Measurements from ENCODE around the gene ZCCHC14. TPM values are rescaled to one million over a fixed set of nuclear protein-coding genes. Genes with fewer than 3 reads are reported as not detected.

ZCCHC14 gene
- total and polyA plus RNA-seq, 2 of the 13 experiments (the other 11 are each of a cell fraction or from before 2014, with no cell fraction given), result 12.4 to 12.5 TPM

DNA sequence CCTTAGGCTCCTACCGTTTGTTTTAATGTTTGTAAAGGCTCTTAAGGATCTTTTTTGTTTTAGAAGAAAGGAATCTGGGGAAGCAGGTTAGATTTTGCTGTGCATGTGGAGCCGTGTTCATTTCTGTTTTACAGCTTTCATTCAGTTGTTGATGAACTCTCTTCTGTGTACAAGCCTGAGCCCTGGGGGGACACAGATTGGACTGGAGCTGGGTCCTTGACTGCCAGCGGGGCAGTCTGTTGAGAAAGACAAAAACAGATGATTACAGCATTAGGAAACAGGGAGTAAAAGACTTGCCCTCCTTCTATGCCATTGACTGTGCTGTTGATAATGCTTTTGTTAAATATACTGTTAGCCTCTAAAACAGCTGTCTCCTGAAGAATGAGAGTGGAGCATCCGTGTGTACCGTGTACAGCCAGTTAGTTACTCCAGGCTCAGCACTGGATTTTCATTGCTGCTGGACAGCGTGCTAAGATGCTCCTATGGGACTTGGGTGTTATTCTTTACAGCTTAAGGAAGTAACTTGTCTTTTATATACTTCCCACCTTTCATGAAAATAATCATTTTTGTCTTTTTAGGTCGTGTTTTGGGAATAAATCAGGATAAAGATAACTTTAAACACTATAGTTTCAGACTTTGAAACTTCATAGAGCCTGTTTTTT lies 97.5 kb downstream of the ZCCHC14 start:
- in situ Hi-C loops (cut with HindIII; ENCODE audit: extremely low pct_ligation_motif_present, low pct_unique_long_range_greater_than_20kb), result loop anchor here (25.0 kb wide), 1 partner anchor 467 kb away; the partner anchor contains the start of gene SLC7A5
- no peaks in the 10 kb centered on the region for H3K9me3 ChIP-seq (ENCODE audit: low read length)
- CTCF ChIA-PET (ENCODE audit: low intra/inter-chr PET ratio, low total read pairs), result interaction anchor here (0.8 to 2.5 kb wide), 3 partner anchors 70 to 97 kb away, joined by 3 to 12 read pairs (median 9); partner anchors contain the start of gene C16orf95
- peaks cover 66% of the 10 kb centered on the region for H3K79me2 ChIP-seq (ENCODE audit: insufficient read depth, low read length)
- intact Hi-C loops (cut with micrococcal nuclease; ENCODE audit: unreplicated experiment), result loop anchor here (2.0 kb wide), 1 partner anchor 15 kb away; no protein-coding TSS in a partner anchor
- no TSS peak for BruUV-seq (replicated peaks)
- peaks cover 9 to 25% of the 10 kb centered on the region in 2 experiments for H3K36me3 ChIP-seq (replicated peaks in 1 of 2; ENCODE audit: control insufficient read depth in 1 of 2, insufficient read depth in 2 of 2, low read length in 2 of 2)
- H3K4me2 ChIP-seq (ENCODE audit: low read depth, low read length), result peak overlapping the region; percentile 90
- POLR2A ChIA-PET, result interaction anchor here (2.2 to 6.5 kb wide), 3 partner anchors 10 to 71 kb away, joined by 5 to 125 read pairs (median 16); partner anchors contain the start of gene FBXO31
- ATAC-seq, result no peak
- TF ChIP-seq ZNF160 (CRISPR knock-in tag; IDR thresholded peaks at IDR 0.05) (no peak), ISX (CRISPR knock-in tag; conservative IDR thresholded peaks at IDR 0.05) (no peak), ZSCAN22 (CRISPR knock-in tag; IDR thresholded peaks at IDR 0.05) (no peak), REST (IDR thresholded peaks at IDR 0.05; ENCODE audit: borderline replicate concordance in 1 of 2, low read depth in 1 of 2, low read length in 2 of 2) (no peak), ATF7-NPFF (CRISPR knock-in tag; IDR thresholded peaks at IDR 0.05; ENCODE audit: low read depth) (0 out of 2 replicates have a peak, but pooled peaks have one; percentile 24), SYNCRIP (IDR thresholded peaks at IDR 0.05; ENCODE audit: insufficient read depth, low read depth, low read length) (no peak), ZNF12 (CRISPR knock-in tag; IDR thresholded peaks at IDR 0.05) (no peak), ELK4 (CRISPR knock-in tag; IDR thresholded peaks at IDR 0.05; ENCODE audit: borderline replicate concordance) (no peak)
- no peaks in the 10 kb centered on the region; a peak in 1 of 5 replicates for H3K27me3 ChIP-seq (ENCODE audit: control insufficient read depth in 1 of 2, insufficient read depth in 2 of 2, low read length in 2 of 2)
- H4K20me1 ChIP-seq (ENCODE audit: insufficient read depth, low read length), result peaks cover 54% of the 10 kb centered on the region
- 88% methylated on average over 7 of the region's 7 CpGs for WGBS (ENCODE audit: low lambda C conversion rate)
- no peak overlapping the region for H3K27ac ChIP-seq (ENCODE audit: extremely low read length, insufficient read depth, low read length)
- H3K4me3 ChIP-seq (replicated peaks in 1 of 3; ENCODE audit: insufficient read depth in 1 of 3, low read depth in 2 of 3, low read length in 3 of 3), result no peak overlapping the region
- H2AFZ ChIP-seq (ENCODE audit: low read length), result no peak overlapping the region
- no peak for DNase-seq (ENCODE audit: low spot score)
- H3K4me1 ChIP-seq (ENCODE audit: insufficient read depth, low read length), result peaks cover 35% of the 10 kb centered on the region
- no peak overlapping the region for H3K9ac ChIP-seq (ENCODE audit: insufficient read depth, low read depth, low read length)
- no peak for FAIRE-seq

All from HepG2 (cell line).